Endothelial cell of umbilical vein (primary cell): ENCODE measurements around the gene SLMAP.

ENCODE experiments used
- JUN ChIP-seq: IDR thresholded peaks from 2 replicates; pipeline ENCODE4 v1.6.1; 2011; ENCODE audit warnings: borderline replicate concordance, low read depth; ENCODE audit not compliant: insufficient read length, insufficient read depth
- MAX ChIP-seq: IDR thresholded peaks from 2 replicates; pipeline ENCODE4 v1.6.1; 2011; ENCODE audit not compliant: insufficient read depth, insufficient read length
- POLR2A ChIP-seq: IDR thresholded peaks from 2 replicates; pipeline ENCODE4 v1.6.1; 2012; ENCODE audit warnings: low read depth, mild to moderate bottlenecking, control low read depth, low read length
- POLR2AphosphoS5 ChIP-seq: IDR thresholded peaks from 2 replicates; pipeline ENCODE4 v1.6.1; 2012; ENCODE audit warnings: low read depth, mild to moderate bottlenecking, control low read depth, low read length, moderate library complexity; ENCODE audit not compliant: insufficient read depth
- TF ChIP-seq, protein P1 (sequence below), 2 donors: IDR thresholded peaks; 1 replicate in 1 of 2; 2 replicates in 1 of 2; pipeline ENCODE4 v1.5.1; 2011; ENCODE audit warnings: low read length in 2 of 2, mild to moderate bottlenecking in 2 of 2, moderate library complexity in 2 of 2, control low read depth in 1 of 2, inconsistent platforms in 1 of 2, low read depth in 1 of 2; ENCODE audit not compliant: insufficient read depth in 1 of 2; ENCODE audit errors: extremely low read depth in 1 of 2

- TF ChIP-seq, protein P1, sequence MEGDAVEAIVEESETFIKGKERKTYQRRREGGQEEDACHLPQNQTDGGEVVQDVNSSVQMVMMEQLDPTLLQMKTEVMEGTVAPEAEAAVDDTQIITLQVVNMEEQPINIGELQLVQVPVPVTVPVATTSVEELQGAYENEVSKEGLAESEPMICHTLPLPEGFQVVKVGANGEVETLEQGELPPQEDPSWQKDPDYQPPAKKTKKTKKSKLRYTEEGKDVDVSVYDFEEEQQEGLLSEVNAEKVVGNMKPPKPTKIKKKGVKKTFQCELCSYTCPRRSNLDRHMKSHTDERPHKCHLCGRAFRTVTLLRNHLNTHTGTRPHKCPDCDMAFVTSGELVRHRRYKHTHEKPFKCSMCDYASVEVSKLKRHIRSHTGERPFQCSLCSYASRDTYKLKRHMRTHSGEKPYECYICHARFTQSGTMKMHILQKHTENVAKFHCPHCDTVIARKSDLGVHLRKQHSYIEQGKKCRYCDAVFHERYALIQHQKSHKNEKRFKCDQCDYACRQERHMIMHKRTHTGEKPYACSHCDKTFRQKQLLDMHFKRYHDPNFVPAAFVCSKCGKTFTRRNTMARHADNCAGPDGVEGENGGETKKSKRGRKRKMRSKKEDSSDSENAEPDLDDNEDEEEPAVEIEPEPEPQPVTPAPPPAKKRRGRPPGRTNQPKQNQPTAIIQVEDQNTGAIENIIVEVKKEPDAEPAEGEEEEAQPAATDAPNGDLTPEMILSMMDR (IDR thresholded peaks at IDR 0.05; ENCODE audit: extremely low read depth in 1 of 2, insufficient read depth in 1 of 2, low read depth in 1 of 2, low read length in 2 of 2): no peak
- no peak for TF ChIP-seq POLR2AphosphoS5
- TF ChIP-seq POLR2A: no peak
- no peak for TF ChIP-seq JUN
- TF ChIP-seq MAX: no peak
Observed at GRCh38 chr3:57968501-57968900, 212.4 kb downstream of the SLMAP start.
